HG03354 (cell line): Measurements from ENCODE around the gene CLCN6.

ENCODE experiments used
- ATAC-seq: cut with Tn5 transposase; IDR thresholded peaks from one replicate; pipeline ENCODE4 v1.9.1; 2021; ENCODE audit warnings: mild to moderate bottlenecking; ENCODE audit not compliant: unreplicated experiment, poor library complexity, severe bottlenecking

The CLCN6 gene

GRCh38 chr1:11891433-11892186 is 85.6 kb downstream of the CLCN6 start:
- no peak for ATAC-seq
